ENCODE measurements around the gene SLCO3A1. TPM values are rescaled to one million over a fixed set of nuclear protein-coding genes. Genes with fewer than 3 reads are reported as not detected.
"Not testable (repeated sequence)": the region's sequence is repeated elsewhere in the genome, so short reads cannot be mapped to it uniquely, and the experiment has no call there.

The SLCO3A1 gene
- total RNA-seq, 2 experiments from 2014 or later, result 29.5 to 30.4 TPM

DNA sequence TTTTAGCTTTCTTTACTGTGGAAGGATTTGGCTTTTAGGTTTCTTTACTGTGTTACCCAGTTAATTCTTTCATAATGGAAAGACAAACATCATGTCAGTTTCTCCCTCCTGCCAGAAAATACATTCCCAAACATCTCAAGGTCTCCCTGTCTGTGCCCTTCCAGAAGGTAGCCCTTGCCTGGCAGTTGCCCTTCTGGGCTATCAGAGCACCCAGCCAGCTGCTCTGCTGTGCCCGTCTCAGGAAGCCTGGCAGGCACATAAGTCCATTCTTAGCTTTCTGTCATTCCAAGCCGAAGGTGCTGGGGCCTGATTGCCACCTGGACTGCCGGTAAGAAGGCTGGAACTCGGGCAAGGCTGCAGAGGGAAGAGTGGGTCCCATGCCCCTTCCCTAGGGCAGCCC is 203.4 kb downstream of the SLCO3A1 start:
- TF ChIP-seq, protein P1, sequence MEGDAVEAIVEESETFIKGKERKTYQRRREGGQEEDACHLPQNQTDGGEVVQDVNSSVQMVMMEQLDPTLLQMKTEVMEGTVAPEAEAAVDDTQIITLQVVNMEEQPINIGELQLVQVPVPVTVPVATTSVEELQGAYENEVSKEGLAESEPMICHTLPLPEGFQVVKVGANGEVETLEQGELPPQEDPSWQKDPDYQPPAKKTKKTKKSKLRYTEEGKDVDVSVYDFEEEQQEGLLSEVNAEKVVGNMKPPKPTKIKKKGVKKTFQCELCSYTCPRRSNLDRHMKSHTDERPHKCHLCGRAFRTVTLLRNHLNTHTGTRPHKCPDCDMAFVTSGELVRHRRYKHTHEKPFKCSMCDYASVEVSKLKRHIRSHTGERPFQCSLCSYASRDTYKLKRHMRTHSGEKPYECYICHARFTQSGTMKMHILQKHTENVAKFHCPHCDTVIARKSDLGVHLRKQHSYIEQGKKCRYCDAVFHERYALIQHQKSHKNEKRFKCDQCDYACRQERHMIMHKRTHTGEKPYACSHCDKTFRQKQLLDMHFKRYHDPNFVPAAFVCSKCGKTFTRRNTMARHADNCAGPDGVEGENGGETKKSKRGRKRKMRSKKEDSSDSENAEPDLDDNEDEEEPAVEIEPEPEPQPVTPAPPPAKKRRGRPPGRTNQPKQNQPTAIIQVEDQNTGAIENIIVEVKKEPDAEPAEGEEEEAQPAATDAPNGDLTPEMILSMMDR (IDR thresholded peaks at IDR 0.05), result no peak
- Mint-ChIP-seq H3K27ac (no peak overlapping the region), H3K4me1 (ENCODE audit: low read depth) (no peaks in the 10 kb centered on the region), H3K27me3 (no peaks in the 10 kb centered on the region), H3K9me3 (no peaks in the 10 kb centered on the region), H3K36me3 (ENCODE audit: low read depth) (no peaks in the 10 kb centered on the region), H3K4me3 (no peak overlapping the region)
- Histone ChIP-seq H3K36me3 (ENCODE audit: insufficient read depth, low read length) (no peaks in the 10 kb centered on the region), H3K4me3 (ENCODE audit: low read length) (no peak overlapping the region), H3K4me1 (ENCODE audit: insufficient read depth, low read length) (no peaks in the 10 kb centered on the region), H3K9me3 (ENCODE audit: control insufficient read depth in 1 of 2, insufficient read depth in 1 of 2, low read length in 2 of 2) (no peaks in the 10 kb centered on the region), H3K27me3 (ENCODE audit: control insufficient read depth in 1 of 2, insufficient read depth in 2 of 2, low read length in 2 of 2) (no peaks in the 10 kb centered on the region), H3K27ac (ENCODE audit: low read depth in 1 of 2, low read length in 2 of 2) (no peak overlapping the region)
- ATAC-seq (ENCODE audit: poor library complexity), result no peak
- DNase-seq, result no peak
- CTCF ChIA-PET, result no interaction called here
- intact Hi-C loops (cut with DNase I, micrococcal nuclease), result no loop called here
- POLR2A ChIA-PET, result no interaction called here

DNA sequence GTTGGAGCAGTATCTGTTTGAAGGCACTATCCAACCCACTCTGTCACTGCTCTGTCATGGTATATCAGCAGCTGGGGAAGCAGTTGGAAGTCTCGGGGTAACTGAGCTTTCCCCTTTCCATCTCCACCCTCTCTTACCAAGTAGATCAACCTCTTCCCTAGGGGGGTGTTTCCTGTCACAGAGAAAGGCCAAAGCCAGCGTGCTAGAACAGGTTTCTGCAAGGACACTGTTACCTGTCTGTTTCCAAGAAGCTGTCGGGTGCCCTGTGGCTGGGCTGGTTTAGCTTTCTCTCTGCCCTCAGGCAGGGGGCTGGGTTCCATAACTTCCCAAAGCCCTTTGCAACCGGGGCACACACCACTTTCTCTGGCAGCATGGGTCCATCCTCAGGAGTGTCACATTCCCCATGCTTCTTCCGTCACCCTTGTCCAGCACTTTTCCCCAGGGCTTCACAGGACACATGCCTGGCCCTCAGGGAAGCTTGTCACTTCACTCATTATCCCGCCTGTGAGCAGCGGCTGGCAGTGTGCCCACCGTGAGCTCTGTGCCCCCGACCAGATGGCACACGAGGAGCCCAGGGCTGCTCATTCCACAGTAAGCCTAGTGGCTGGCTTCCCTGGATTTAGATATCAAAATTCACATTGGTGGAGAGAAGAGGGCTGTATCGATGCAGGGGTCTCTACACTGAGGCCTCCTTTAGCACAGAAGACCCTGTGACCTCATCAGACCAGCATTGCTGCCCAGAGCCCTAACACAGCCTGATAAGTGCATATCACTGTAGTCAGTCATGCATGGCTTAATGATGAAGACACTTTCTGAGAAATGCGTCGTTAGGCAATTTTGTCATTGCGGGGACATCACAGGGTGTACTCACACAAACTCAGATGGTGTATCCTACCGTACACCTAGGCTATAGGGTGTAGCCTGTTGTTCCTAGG is 205.8 kb downstream of the SLCO3A1 start:
- intact Hi-C loops (cut with DNase I, micrococcal nuclease), result no loop called here
- H3K4me1 Mint-ChIP-seq (ENCODE audit: low read depth), result peaks cover 5% of the 10 kb centered on the region
- H3K36me3 Mint-ChIP-seq (ENCODE audit: low read depth), result no peaks in the 10 kb centered on the region
- H3K27me3 ChIP-seq (ENCODE audit: control insufficient read depth in 1 of 2, insufficient read depth in 2 of 2, low read length in 2 of 2), result no peaks in the 10 kb centered on the region
- no peak overlapping the region for H3K27ac ChIP-seq (ENCODE audit: low read depth in 1 of 2, low read length in 2 of 2)
- ATAC-seq (ENCODE audit: poor library complexity) (no peak), DNase-seq (no peak)
- no peak overlapping the region for H3K4me3 ChIP-seq (ENCODE audit: low read length)
- no peak overlapping the region for H3K27ac Mint-ChIP-seq
- H3K36me3 ChIP-seq (ENCODE audit: insufficient read depth, low read length), result no peaks in the 10 kb centered on the region
- H3K4me3 Mint-ChIP-seq, result no peak overlapping the region
- TF ChIP-seq, protein P1 (IDR thresholded peaks at IDR 0.05), result no peak
- H3K27me3 Mint-ChIP-seq, result no peaks in the 10 kb centered on the region
- no peaks in the 10 kb centered on the region for H3K9me3 Mint-ChIP-seq
- no peaks in the 10 kb centered on the region for H3K4me1 ChIP-seq (ENCODE audit: insufficient read depth, low read length)
- H3K9me3 ChIP-seq (ENCODE audit: control insufficient read depth in 1 of 2, insufficient read depth in 1 of 2, low read length in 2 of 2), result peaks cover 0 to 10% of the 10 kb centered on the region in 2 experiments
- ChIA-PET CTCF (no interaction called here), POLR2A (no interaction called here)

DNA sequence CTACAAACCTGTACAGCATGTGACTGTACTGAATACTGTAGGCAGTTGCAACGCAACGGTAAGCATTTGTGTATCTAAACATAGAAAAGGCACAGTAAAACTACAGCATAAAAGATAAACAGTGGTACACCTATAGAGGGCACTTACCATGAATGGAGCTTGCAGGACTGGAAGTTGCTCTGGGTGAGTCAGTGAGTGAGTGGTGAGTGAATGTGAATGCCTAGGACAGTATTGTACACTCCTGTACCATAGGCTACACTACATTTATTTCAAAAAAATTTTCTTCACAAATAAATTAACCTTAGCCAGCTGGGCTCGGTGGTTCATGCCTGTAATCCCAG is 206.4 kb downstream of the SLCO3A1 start:
- H3K9me3 Mint-ChIP-seq; H3K4me3 Mint-ChIP-seq; H3K36me3 ChIP-seq (ENCODE audit: insufficient read depth, low read length); intact Hi-C loops (cut with DNase I, micrococcal nuclease); POLR2A ChIA-PET; H3K36me3 Mint-ChIP-seq (ENCODE audit: low read depth); H3K27ac Mint-ChIP-seq; H3K4me1 Mint-ChIP-seq (ENCODE audit: low read depth); DNase-seq; H3K27ac ChIP-seq (ENCODE audit: low read depth in 1 of 2, low read length in 2 of 2); H3K4me1 ChIP-seq (ENCODE audit: insufficient read depth, low read length); CTCF ChIA-PET; H3K4me3 ChIP-seq (ENCODE audit: low read length); H3K9me3 ChIP-seq (ENCODE audit: control insufficient read depth in 1 of 2, insufficient read depth in 1 of 2, low read length in 2 of 2); ATAC-seq (ENCODE audit: poor library complexity); H3K27me3 Mint-ChIP-seq; H3K27me3 ChIP-seq (ENCODE audit: control insufficient read depth in 1 of 2, insufficient read depth in 2 of 2, low read length in 2 of 2): not testable (repeated sequence)

All from CD4-positive, alpha-beta T cell (primary cell).